Ramos (cell line): ENCODE results near the gene SPATS1.
"Not testable (repeated sequence)": the region's sequence is repeated elsewhere in the genome, so short reads cannot be mapped to it uniquely, and the experiment has no call there.

Experiments
- in situ Hi-C: fragments of 300-500 bp; cut with MboI; formaldehyde crosslinking; loops from one replicate; pipeline ENCODE4 v1.14.3; 2022; ENCODE audit warnings: low sequenced_read_pairs; ENCODE audit not compliant: unreplicated experiment

SPATS1 gene

DNA sequence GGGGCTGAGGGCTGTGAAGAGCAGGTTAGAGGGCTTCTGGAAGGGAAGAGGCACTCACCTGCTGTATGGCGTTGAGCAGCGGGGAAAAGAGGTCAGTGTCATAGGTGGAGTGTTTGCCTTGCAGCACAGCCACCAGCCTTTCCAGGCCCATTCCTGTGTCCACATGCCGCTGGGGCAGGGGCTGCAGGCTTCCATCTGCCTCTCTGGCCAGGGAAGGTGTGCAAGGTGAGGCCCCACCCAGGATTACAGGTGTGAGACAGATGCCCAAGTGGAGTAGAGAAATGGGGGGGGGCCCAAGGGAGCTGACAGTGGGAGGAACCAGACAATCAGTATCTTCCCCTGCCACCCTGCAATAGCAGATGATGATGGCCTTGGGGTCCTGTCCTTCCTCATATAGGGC, 32.2 kb upstream of the SPATS1 start:
- in situ Hi-C loops, result no loop called here

GRCh38 chr6:44311304-44311703, 31.1 kb upstream of the SPATS1 start:
- in situ Hi-C loops, result no loop called here

- in situ Hi-C loops, result no loop called here
Measured at GRCh38 chr6:44311767-44312166, 30.7 kb upstream of the SPATS1 start.

GRCh38 chr6:44312901-44313788, 29.3 kb upstream of the SPATS1 start, which contains the start of gene AARS2:
Gene AARS2 (minus strand): TSS chr6:44313347. CDS start chr6:44313323, 24 bp downstream.
- in situ Hi-C loops, result no loop called here

- in situ Hi-C loops, result not testable (repeated sequence)
Measured at GRCh38 chr6:44314657-44315056, 27.8 kb upstream of the SPATS1 start.

- in situ Hi-C loops, result no loop called here
Measured at GRCh38 chr6:44315516-44315915, 26.9 kb upstream of the SPATS1 start.

DNA sequence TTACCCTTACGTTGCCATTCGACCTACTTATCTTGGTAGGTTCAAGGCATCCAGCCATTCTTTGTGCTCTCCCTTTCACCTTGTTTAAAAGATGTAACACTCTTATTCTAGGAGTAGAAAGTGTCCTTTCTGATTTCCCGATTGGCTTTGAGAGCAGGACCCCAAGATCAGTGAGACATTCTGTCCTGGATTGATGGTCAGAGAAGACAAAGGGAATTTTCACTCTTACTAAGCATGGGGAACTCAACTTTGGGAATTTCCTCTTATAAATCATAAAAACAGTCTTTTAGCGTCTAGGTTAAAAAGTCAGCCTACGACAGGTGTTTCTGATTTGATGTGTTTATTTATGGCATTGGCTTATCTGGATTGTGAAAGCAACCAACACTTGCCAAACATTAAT, 26.5 kb upstream of the SPATS1 start:
- in situ Hi-C loops, result no loop called here

GRCh38 chr6:44316481-44316880, 26.0 kb upstream of the SPATS1 start:
- in situ Hi-C loops, result no loop called here

GRCh38 chr6:44317136-44317631, 25.3 kb upstream of the SPATS1 start:
- in situ Hi-C loops, result not testable (repeated sequence)

DNA sequence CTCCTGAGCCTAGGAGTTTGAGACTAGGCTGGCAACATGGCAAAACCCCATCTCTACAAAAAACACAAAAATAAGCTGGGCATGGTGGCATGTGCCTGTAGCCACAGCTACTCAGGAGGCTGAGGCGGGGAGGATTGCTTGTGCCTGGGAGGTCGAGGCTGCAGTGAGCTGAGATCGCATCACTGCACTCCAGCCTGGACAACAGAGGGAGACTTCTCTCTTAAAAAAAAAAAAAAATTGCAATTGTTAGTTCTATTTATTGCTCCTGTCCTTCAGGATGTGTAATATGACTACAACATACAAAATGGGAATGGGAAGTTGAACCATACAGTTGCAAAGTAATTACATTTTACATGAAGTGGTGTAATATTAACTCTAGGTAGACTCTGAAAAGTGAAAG, 21.2 kb upstream of the SPATS1 start:
- in situ Hi-C loops, result no loop called here

GRCh38 chr6:44327096-44327495, 15.4 kb upstream of the SPATS1 start:
- in situ Hi-C loops, result loop anchor here (25.0 kb wide), 1 partner anchor 165 kb away; the partner anchor contains the start of gene CAPN11

DNA sequence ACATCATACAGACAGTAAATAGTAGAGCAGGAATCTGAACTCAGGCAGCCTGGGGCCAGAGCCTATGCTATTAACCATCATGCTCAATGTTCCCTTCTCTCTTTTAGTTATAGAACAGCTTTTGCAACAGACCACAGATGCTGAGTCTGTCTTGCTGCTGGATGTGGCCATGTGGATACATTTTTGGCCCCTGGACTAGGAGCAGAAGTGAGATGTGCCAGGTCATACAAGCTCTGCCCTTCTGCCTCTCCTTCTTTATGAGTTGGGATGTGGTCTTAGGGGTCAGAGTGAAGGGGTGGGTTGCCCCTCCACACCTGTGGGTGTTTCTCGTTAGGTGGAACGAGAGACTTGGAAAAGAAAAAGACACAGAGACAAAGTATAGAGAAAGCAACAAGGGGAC, 14.7 kb upstream of the SPATS1 start:
- in situ Hi-C loops, result loop anchor here (25.0 kb wide), 1 partner anchor 165 kb away; the partner anchor contains the start of gene CAPN11

GRCh38 chr6:44328203-44328602, 14.2 kb upstream of the SPATS1 start:
- in situ Hi-C loops, result loop anchor here (25.0 kb wide), 1 partner anchor 166 kb away; the partner anchor contains the start of gene CAPN11

DNA sequence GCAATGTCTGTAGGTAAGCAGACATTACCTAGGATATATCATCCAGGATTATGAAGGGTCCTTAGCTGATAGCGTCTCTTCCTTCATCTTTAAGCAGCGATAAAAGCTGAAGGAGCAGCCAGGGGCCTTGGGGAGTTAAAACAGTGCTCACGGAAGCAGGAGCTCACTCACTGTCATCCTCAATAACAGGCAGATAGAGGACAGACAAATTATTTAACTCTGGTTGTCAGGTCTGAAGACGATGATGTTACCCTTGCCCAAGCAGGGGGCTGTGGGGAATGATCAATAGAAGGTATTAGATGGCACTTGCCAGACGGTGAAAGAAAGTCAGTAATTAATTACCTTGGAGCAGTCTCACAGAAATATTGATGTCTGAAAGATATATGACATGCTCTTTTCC, 12.6 kb upstream of the SPATS1 start:
- in situ Hi-C loops, result loop anchor here (25.0 kb wide), 1 partner anchor 168 kb away; the partner anchor contains the start of gene CAPN11

GRCh38 chr6:44332585-44332984, 9.9 kb upstream of the SPATS1 start:
- in situ Hi-C loops, result loop anchor here (25.0 kb wide), 1 partner anchor 170 kb away; the partner anchor contains the start of gene CAPN11

GRCh38 chr6:44333273-44333919, 9.1 kb upstream of the SPATS1 start:
- in situ Hi-C loops, result loop anchor here (25.0 kb wide), 1 partner anchor 171 kb away; the partner anchor contains the start of gene CAPN11

GRCh38 chr6:44333942-44334341, 8.5 kb upstream of the SPATS1 start:
- in situ Hi-C loops, result loop anchor here (25.0 kb wide), 1 partner anchor 172 kb away; the partner anchor contains the start of gene CAPN11

DNA sequence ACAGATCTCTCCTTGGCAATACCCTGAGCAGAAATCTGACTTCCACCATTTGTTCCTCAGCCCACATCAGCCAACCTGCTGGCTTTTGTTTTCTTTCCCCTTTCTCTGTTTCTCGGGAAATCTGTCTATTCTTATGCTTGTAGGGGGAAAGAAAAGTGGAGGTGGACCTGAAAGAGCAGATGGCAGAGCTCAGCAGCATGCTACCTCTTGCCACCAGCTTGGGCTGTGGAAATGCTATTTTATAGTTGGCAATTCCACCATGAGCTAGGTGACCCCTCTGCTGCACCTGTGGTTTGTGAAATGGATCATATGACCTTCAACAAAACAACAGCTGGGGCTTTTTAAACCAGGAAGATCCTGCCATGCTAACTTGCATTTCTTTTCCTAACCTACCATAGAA, 6.8 kb upstream of the SPATS1 start:
- in situ Hi-C loops, result loop anchor here (5.0 to 25.0 kb wide), 2 partner anchors 68 to 173 kb away; partner anchors contain the start of genes CAPN11 and NFKBIE

- in situ Hi-C loops, result loop anchor here (5.0 to 25.0 kb wide), 2 partner anchors 71 to 176 kb away; partner anchors contain the start of genes CAPN11 and NFKBIE
Measured at GRCh38 chr6:44338228-44339122, 4.0 kb upstream of the SPATS1 start.
